ENCODE data around the gene AGPAT2. TPM values are rescaled to one million over a fixed set of nuclear protein-coding genes. Genes with fewer than 3 reads are reported as not detected.

The AGPAT2 gene
- total RNA-seq, 1 donor from 2014 or later: 2.4 TPM

DNA sequence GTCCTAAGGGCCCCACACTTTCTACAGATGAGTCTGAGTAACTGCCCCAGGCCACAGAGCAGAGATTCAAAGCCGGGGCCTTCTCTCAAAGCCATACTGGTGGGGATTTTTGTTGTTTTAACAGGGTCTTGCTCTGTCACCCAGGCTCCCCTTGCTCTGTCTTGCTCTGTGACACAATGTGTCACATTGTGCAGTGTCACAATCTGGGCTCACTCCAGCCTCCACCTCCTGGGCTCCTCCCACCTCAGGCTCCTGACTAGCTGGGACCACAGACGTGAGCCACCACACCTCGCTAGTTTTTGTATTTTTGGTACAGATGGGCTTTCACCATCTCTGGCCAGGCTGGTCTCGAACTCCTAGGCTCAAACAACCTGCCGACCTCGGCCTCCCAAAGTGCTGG, 8.6 kb downstream of the AGPAT2 start:
- no peak overlapping the region for H3K4me2 ChIP-seq
- no peak for TF ChIP-seq EZH2 (IDR thresholded peaks at IDR 0.05)
- TF ChIP-seq EZH2phosphoT487 (IDR thresholded peaks at IDR 0.05): no peak
- TF ChIP-seq, protein P1, sequence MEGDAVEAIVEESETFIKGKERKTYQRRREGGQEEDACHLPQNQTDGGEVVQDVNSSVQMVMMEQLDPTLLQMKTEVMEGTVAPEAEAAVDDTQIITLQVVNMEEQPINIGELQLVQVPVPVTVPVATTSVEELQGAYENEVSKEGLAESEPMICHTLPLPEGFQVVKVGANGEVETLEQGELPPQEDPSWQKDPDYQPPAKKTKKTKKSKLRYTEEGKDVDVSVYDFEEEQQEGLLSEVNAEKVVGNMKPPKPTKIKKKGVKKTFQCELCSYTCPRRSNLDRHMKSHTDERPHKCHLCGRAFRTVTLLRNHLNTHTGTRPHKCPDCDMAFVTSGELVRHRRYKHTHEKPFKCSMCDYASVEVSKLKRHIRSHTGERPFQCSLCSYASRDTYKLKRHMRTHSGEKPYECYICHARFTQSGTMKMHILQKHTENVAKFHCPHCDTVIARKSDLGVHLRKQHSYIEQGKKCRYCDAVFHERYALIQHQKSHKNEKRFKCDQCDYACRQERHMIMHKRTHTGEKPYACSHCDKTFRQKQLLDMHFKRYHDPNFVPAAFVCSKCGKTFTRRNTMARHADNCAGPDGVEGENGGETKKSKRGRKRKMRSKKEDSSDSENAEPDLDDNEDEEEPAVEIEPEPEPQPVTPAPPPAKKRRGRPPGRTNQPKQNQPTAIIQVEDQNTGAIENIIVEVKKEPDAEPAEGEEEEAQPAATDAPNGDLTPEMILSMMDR (IDR thresholded peaks at IDR 0.05): no peak
- no peaks in the 10 kb centered on the region for H4K20me1 ChIP-seq (ENCODE audit: low read depth)
- H2AFZ ChIP-seq (replicated peaks): no peak overlapping the region
- no peaks in the 10 kb centered on the region for H3K9me3 ChIP-seq (ENCODE audit: low read depth)
- Mint-ChIP-seq H3K27me3 (ENCODE audit: insufficient read depth, low read depth) (peaks cover 5% of the 10 kb centered on the region), H3K4me1 (peaks cover 8% of the 10 kb centered on the region), H3K36me3 (no peaks in the 10 kb centered on the region), H3K27ac (peak overlapping the region; percentile 82), H3K9me3 (no peaks in the 10 kb centered on the region), H3K4me3 (peak overlapping the region; percentile 33)
- no peaks in the 10 kb centered on the region for H3K27me3 ChIP-seq
- H3F3A ChIP-seq (ENCODE audit: low read depth): no peaks in the 10 kb centered on the region
- no peak overlapping the region for H3K4me3 ChIP-seq
- DNase-seq (ENCODE audit: low spot score): no peak
- no peak overlapping the region for H3K27ac ChIP-seq
- no peaks in the 10 kb centered on the region for H3K4me1 ChIP-seq
- H3K79me2 ChIP-seq (ENCODE audit: low read depth): no peaks in the 10 kb centered on the region
- no peaks in the 10 kb centered on the region for H3K36me3 ChIP-seq
- no peak overlapping the region for H3K9ac ChIP-seq

DNA sequence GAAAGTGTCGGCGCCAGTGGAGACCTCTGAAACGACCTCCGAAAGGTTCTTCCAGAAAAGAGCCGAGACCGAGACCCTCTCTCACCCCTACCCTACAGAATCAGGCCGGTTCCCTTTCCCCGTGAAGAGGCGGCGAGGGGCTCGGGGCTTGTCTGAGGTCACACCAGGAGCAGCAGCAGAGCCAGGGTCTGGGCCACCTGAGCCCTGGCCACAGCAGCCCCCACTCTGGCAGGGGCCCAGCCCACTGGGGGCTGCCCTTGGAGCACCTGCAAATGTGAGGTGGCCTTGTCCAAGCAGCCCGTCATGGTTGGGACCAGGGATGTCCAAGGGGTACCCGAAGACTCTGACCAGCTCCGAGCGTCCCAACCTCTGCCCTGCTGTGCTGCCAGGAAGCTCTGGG, 9.2 kb downstream of the AGPAT2 start:
- no peak overlapping the region for H3K4me3 ChIP-seq
- H3K9me3 Mint-ChIP-seq: no peaks in the 10 kb centered on the region
- DNase-seq (ENCODE audit: low spot score): no peak
- H3K36me3 Mint-ChIP-seq: no peaks in the 10 kb centered on the region
- TF ChIP-seq EZH2phosphoT487 (IDR thresholded peaks at IDR 0.05): no peak
- TF ChIP-seq, protein P1 (IDR thresholded peaks at IDR 0.05): no peak
- TF ChIP-seq EZH2 (IDR thresholded peaks at IDR 0.05): no peak
- no peaks in the 10 kb centered on the region for H3K36me3 ChIP-seq
- no peaks in the 10 kb centered on the region for H3K4me1 ChIP-seq
- H3K9me3 ChIP-seq (ENCODE audit: low read depth): no peaks in the 10 kb centered on the region
- H3K79me2 ChIP-seq (ENCODE audit: low read depth): no peaks in the 10 kb centered on the region
- no peaks in the 10 kb centered on the region for H3F3A ChIP-seq (ENCODE audit: low read depth)
- no peak overlapping the region for H2AFZ ChIP-seq (replicated peaks)
- peaks cover 5% of the 10 kb centered on the region for H3K27me3 Mint-ChIP-seq (ENCODE audit: insufficient read depth, low read depth)
- H3K4me1 Mint-ChIP-seq: peaks cover 8% of the 10 kb centered on the region
- no peak overlapping the region for H3K27ac Mint-ChIP-seq
- no peak overlapping the region for H3K27ac ChIP-seq
- H3K4me3 Mint-ChIP-seq: no peak overlapping the region
- H3K27me3 ChIP-seq: no peaks in the 10 kb centered on the region
- H3K4me2 ChIP-seq: no peak overlapping the region
- no peak overlapping the region for H3K9ac ChIP-seq
- no peaks in the 10 kb centered on the region for H4K20me1 ChIP-seq (ENCODE audit: low read depth)

DNA sequence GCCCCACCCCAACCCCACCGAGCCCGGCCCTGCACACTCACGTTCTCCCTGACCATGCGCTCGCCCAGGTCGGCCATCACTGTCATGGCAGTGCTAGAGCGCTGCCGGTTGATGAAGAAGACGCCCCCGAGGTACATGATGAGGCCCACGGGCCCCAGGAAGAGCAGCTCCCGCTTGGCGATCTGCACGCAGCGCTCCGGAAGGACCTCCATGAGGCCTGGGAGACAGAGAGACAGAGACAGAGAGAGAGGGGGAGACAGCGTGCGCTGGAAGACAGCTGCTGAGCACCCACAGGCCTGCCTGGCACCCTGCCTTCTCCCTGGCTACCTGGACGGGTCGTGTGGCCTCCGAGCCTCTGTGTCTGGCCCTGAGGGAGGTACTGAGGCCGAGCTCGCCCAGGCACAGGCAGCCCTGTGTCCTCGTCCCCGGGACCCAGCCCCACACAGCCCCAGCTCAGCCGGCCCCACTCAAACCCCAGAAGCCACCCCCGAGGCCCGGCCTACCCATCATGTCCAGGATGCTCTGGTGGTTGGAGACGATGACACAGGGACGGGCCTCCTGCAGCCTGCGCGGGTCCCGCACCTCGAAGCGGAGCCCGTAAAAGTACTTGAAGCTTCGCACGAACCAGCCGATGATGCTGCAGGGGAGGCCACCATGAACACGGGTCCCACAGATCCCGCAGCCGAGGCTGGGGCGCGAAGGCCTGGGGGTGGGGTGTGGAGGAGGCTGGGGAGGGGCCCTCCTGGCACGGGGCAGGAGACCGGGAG, 10.2 kb downstream of the AGPAT2 start:
- Mint-ChIP-seq H3K27me3 (ENCODE audit: insufficient read depth, low read depth) (peaks cover 5% of the 10 kb centered on the region), H3K27ac (no peak overlapping the region), H3K4me3 (no peak overlapping the region), H3K4me1 (peaks cover 8% of the 10 kb centered on the region), H3K9me3 (no peaks in the 10 kb centered on the region), H3K36me3 (no peaks in the 10 kb centered on the region)
- Histone ChIP-seq H3K36me3 (no peaks in the 10 kb centered on the region), H4K20me1 (ENCODE audit: low read depth) (no peaks in the 10 kb centered on the region), H3K79me2 (ENCODE audit: low read depth) (no peaks in the 10 kb centered on the region), H3K27me3 (no peaks in the 10 kb centered on the region), H3K4me2 (no peak overlapping the region), H3K9ac (no peak overlapping the region), H3K27ac (no peak overlapping the region), H3K9me3 (ENCODE audit: low read depth) (no peaks in the 10 kb centered on the region), H3F3A (ENCODE audit: low read depth) (no peaks in the 10 kb centered on the region), H2AFZ (replicated peaks) (no peak overlapping the region), H3K4me1 (no peaks in the 10 kb centered on the region), H3K4me3 (no peak overlapping the region)
- DNase-seq (ENCODE audit: low spot score): no peak
- TF ChIP-seq EZH2 (IDR thresholded peaks at IDR 0.05) (no peak), EZH2phosphoT487 (IDR thresholded peaks at IDR 0.05) (no peak)
- TF ChIP-seq, protein P1 (IDR thresholded peaks at IDR 0.05): no peak
